Activated B cell treated with CpG ODN at 0.5 μM for 24 hours (primary cell): ENCODE measurements around the gene ALCAM. TPM values are rescaled to one million over a fixed set of nuclear protein-coding genes. Genes with fewer than 3 reads are reported as not detected.

ENCODE experiments used
- ATAC-seq: fragments of 200-7000 bp; cut with Tn5 transposase; one replicate; pipeline ENCODE4 v1.10.0; 2021; ENCODE audit warnings: low read depth, mild to moderate bottlenecking, moderate library complexity
- CTCF ChIA-PET: fragments of 350-600 bp; sonication (Branson Sonifier 250); formaldehyde crosslinking; loops from one replicate; lab custom pipeline; 2021; ENCODE audit warnings: antibody characterized with exemption; lab: Charles Lee
- POLR2A ChIA-PET: fragments of 350-600 bp; sonication (Branson Sonifier 250); formaldehyde crosslinking; loops from one replicate; lab custom pipeline; 2021; ENCODE audit warnings: antibody characterized with exemption; lab: Charles Lee
- DNase-seq: peaks from one replicate; pipeline ENCODE4 v3.0.0; 2022
- H3K27ac Mint-ChIP-seq: one replicate; pipeline ENCODE4 v1.8.0; 2020; ENCODE audit warnings: mixed read lengths
- H3K27me3 Mint-ChIP-seq: one replicate; pipeline ENCODE4 v1.8.0; 2021; ENCODE audit warnings: mixed read lengths
- H3K36me3 Mint-ChIP-seq: one replicate; pipeline ENCODE4 v1.8.0; 2021; ENCODE audit warnings: low read depth, mixed read lengths
- H3K4me1 Mint-ChIP-seq: one replicate; pipeline ENCODE4 v1.8.0; 2021; ENCODE audit warnings: mixed read lengths
- H3K4me3 Mint-ChIP-seq: one replicate; pipeline ENCODE4 v1.8.0; 2020; ENCODE audit warnings: mild to moderate bottlenecking, mixed read lengths
- H3K9me3 Mint-ChIP-seq: one replicate; pipeline ENCODE4 v1.8.0; 2020; ENCODE audit warnings: mixed read lengths
- intact Hi-C: fragments of 100-400 bp; cut with micrococcal nuclease; formaldehyde crosslinking; loops from one replicate; pipeline ENCODE4 v1.15.1; 2024
- total RNA-seq: library from RNA; stranded (reverse); gene quantifications from 2 replicates; pipeline ENCODE4 v1.2.3, GENCODE V29; 2022
- TF ChIP-seq, protein P1 (sequence below): fragments of 200-600 bp; IDR thresholded peaks from one replicate; pipeline ENCODE4 v1.8.0; 2022; ENCODE audit warnings: antibody characterized with exemption, mild to moderate bottlenecking

ALCAM gene
- total RNA-seq, 1 donor from 2014 or later = 28.5 TPM

DNA sequence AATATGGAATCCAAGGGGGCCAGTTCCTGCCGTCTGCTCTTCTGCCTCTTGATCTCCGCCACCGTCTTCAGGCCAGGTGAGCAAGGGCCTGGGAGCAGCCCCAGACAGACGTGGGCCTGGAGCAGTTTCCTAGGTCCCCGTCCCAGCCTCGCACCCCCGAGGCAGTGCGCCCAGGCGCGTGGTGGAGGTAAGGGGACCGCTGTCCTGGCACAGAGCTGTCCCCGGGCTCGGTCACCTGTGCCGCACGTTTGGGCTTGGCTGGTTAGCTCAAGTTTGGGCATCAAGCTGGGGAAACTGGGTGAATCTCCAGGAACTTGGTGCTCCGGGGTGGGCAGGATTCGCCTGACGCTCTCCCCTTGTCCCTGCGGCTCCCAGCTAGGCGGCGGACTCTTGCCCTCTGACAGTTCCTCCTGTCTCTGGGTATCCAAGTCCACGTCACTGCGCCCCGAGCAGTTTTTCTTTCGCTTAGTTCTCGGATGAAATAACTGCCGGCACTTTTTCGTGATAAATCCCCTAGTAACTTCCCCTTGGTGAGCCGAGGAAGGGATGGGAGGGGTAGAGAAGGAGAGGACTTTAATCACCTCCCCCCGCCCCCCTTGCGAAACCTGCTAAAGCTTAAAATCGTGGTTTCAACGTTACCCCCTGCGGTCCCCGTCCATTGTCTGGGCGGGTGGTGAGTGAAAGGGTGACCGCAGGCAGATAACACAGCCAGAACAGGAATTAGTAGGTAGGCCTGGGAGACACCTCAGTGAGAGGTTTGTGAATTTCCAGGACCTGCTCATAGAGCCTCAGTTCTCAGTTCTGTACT, 901 bp downstream of the ALCAM start:
- ChIA-PET POLR2A (interaction anchor here (0.6 to 3.3 kb wide), 8 partner anchors 9 to 845 kb away, joined by 3 to 14 read pairs (median 4); no protein-coding TSS in a partner anchor), CTCF (interaction anchor here (1.0 to 3.7 kb wide), 7 partner anchors 150 to 1265 kb away, joined by 3 to 23 read pairs (median 6); no protein-coding TSS in a partner anchor)
- peak overlapping the region; percentile 97 for H3K4me3 Mint-ChIP-seq
- DNase-seq (peak; percentile 51), ATAC-seq (peak; percentile 9)
- H3K4me1 Mint-ChIP-seq = peaks cover 33% of the 10 kb centered on the region
- H3K9me3 Mint-ChIP-seq = no peaks in the 10 kb centered on the region
- peaks cover 25% of the 10 kb centered on the region for H3K36me3 Mint-ChIP-seq
- H3K27ac Mint-ChIP-seq = peak overlapping the region; percentile 99
- H3K27me3 Mint-ChIP-seq = no peaks in the 10 kb centered on the region
- intact Hi-C loops = loop anchor here (1.0 to 10.0 kb wide), 9 partner anchors 19 to 1873 kb away; partner anchors contain the start of gene CBLB
- TF ChIP-seq, protein P1, sequence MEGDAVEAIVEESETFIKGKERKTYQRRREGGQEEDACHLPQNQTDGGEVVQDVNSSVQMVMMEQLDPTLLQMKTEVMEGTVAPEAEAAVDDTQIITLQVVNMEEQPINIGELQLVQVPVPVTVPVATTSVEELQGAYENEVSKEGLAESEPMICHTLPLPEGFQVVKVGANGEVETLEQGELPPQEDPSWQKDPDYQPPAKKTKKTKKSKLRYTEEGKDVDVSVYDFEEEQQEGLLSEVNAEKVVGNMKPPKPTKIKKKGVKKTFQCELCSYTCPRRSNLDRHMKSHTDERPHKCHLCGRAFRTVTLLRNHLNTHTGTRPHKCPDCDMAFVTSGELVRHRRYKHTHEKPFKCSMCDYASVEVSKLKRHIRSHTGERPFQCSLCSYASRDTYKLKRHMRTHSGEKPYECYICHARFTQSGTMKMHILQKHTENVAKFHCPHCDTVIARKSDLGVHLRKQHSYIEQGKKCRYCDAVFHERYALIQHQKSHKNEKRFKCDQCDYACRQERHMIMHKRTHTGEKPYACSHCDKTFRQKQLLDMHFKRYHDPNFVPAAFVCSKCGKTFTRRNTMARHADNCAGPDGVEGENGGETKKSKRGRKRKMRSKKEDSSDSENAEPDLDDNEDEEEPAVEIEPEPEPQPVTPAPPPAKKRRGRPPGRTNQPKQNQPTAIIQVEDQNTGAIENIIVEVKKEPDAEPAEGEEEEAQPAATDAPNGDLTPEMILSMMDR = no peak

DNA sequence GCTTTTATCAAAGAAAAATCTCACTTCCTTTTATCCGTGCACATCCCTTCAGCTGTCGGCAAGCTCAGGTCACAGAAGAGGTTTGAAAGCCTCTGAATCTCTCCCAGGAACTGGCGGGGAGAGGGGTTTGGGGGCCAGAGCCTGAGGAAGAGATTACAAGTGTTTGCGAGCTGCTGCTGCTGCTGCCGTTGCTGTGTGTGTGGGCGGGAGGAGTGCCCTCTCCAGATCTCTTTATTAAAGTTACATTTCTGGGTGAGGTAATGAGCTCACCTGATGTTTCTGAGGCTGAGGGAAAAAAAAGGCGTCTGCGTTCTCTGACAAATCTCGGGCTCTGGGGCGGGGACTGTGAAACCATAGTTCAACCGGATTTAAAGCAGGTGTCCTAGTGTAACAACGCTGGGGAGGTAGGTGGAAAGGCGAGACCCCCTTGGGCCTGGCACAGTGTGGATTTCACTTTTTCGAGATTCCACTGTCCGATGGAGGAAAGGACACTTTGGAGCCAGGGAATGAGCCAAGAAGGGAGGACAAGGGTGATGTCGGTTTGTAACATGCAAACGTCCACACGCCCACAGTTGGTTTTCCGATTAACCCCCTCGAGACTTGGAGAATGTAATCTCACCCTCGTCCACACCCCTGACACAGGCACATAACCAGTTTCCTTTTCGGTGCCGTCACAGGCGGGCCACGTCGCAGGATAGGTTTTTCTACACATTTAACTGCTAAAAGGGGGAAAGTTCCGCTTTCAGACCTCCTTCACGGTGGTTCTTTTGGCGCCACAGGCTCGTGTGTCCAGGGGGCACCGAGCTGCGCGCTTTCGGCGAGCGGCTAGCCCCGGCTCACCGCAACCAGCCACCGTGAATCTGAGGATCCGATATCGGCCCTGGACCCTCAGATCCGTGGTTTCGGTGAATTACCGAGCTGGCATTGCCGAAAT, 2.1 kb downstream of the ALCAM start:
- peak overlapping the region; percentile 99 for H3K27ac Mint-ChIP-seq
- intact Hi-C loops = loop anchor here (1.0 to 10.0 kb wide), 12 partner anchors 17 to 1872 kb away; partner anchors contain the start of gene CBLB
- H3K9me3 Mint-ChIP-seq = no peaks in the 10 kb centered on the region
- POLR2A ChIA-PET = interaction anchor here (0.6 to 3.3 kb wide), 13 partner anchors 8 to 1266 kb away, joined by 3 to 14 read pairs (median 4); no protein-coding TSS in a partner anchor
- H3K27me3 Mint-ChIP-seq = no peaks in the 10 kb centered on the region
- CTCF ChIA-PET = interaction anchor here (0.8 to 3.7 kb wide), 10 partner anchors 98 to 1267 kb away, joined by 3 to 23 read pairs (median 5); no protein-coding TSS in a partner anchor
- TF ChIP-seq, protein P1 = no peak
- ATAC-seq (peak; percentile 33), DNase-seq (peak; percentile 60)
- H3K4me1 Mint-ChIP-seq = peaks cover 33% of the 10 kb centered on the region
- H3K4me3 Mint-ChIP-seq = peak overlapping the region; percentile 97
- peaks cover 25% of the 10 kb centered on the region for H3K36me3 Mint-ChIP-seq

DNA sequence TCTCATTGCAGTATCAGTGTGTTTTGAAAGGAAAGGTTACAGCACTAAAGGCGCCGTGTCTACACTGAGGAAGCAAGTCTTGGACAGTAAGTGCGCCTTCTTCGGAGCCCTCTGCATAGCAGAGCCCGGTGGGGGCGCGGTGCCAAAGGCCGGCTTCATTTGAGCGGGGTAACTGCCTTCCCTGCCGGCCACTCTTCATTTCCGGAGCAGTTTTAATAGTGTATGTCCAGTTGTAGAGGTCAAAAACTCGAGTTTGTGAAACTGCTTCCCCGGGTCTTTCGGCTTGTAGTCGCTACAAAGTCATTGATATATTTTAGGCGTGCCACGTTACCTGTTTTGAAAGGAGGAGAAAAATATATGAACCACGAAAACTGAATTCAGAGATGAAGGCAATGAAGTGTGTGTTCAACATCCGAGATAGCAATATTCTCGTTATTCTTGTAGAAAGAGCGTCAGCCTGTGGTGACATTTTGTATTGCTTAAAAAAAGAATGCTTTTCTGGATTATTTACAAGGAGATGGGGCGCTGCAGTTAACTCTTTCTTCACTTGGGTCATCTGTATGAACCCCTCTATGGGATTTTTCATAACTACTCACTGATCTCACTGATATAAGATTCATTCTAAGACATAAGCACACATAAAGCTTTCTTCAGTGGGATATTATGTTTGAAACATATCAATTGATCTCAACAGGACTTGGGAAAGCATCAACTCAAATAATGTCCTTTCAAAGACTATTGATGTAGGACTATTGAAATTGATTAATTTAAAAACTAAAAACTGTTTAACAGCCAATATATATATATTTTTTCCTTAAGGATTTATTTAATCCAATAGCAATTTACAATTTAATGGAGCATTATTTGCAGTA, 3.0 kb downstream of the ALCAM start:
- ChIA-PET CTCF (interaction anchor here (0.7 to 3.7 kb wide), 10 partner anchors 10 to 1267 kb away, joined by 3 to 23 read pairs (median 4); no protein-coding TSS in a partner anchor), POLR2A (interaction anchor here (0.7 to 3.3 kb wide), 7 partner anchors 10 to 1267 kb away, joined by 3 to 14 read pairs (median 4); no protein-coding TSS in a partner anchor)
- no peaks in the 10 kb centered on the region for H3K27me3 Mint-ChIP-seq
- H3K4me3 Mint-ChIP-seq = peak overlapping the region; percentile 97
- ATAC-seq (peak; percentile 25), DNase-seq (no peak)
- intact Hi-C loops = loop anchor here (1.0 to 10.0 kb wide), 12 partner anchors 150 to 1871 kb away; partner anchors contain the start of gene CBLB
- peaks cover 30% of the 10 kb centered on the region for H3K4me1 Mint-ChIP-seq
- H3K36me3 Mint-ChIP-seq = peaks cover 25% of the 10 kb centered on the region
- H3K27ac Mint-ChIP-seq = peak overlapping the region; percentile 99
- no peaks in the 10 kb centered on the region for H3K9me3 Mint-ChIP-seq
- TF ChIP-seq, protein P1 = no peak

DNA sequence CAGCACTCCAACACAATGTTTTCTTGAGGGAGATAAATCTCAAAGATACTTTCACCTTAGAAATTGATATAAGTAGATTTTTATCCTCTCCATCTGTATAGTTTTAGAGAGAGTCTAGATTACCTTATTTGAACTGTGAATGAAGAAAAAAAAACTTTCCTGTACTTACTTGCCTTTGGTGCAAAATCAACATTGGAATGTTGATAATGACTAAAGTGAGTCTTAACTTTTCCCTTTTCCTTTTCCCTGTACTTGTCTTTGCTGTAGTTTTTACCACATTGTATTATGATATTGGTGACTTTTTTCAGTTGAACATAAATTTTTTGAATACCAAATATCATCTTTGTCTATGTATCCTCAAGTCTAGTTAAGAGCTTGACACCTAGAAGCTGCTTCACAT, 6.7 kb downstream of the ALCAM start:
- no peaks in the 10 kb centered on the region for H3K27me3 Mint-ChIP-seq
- no peak overlapping the region for H3K27ac Mint-ChIP-seq
- TF ChIP-seq, protein P1 = no peak
- peaks cover 24% of the 10 kb centered on the region for H3K4me1 Mint-ChIP-seq
- no peak overlapping the region for H3K4me3 Mint-ChIP-seq
- ChIA-PET POLR2A (no interaction called here), CTCF (no interaction called here)
- H3K36me3 Mint-ChIP-seq = peaks cover 13% of the 10 kb centered on the region
- intact Hi-C loops = no loop called here
- ATAC-seq (no peak), DNase-seq (no peak)
- no peaks in the 10 kb centered on the region for H3K9me3 Mint-ChIP-seq
